Panc1 (cell line): ENCODE measurements around the gene MAPK6. TPM values are rescaled to one million over a fixed set of nuclear protein-coding genes. Genes with fewer than 3 reads are reported as not detected.

Experiments
- ATAC-seq: fragments of 200-7000 bp; cut with Tn5 transposase; 2 replicates; pipeline ENCODE4 v1.9.1; 2020; ENCODE audit warnings: mild to moderate bottlenecking, moderate library complexity
- BruUV-seq: library from RNA; stranded (reverse); fragments of 400-500 nt; replicated peaks from 2 replicates; lab custom pipeline; 2021; lab: Mats Ljungman, UMichigan
- CTCF ChIA-PET: fragments of 300-600 bp; sonication (Branson Sonifier 250); formaldehyde crosslinking; loops from one replicate; lab custom pipeline; 2022; ENCODE audit warnings: antibody characterized with exemption; lab: Charles Lee
- POLR2A ChIA-PET: fragments of 300-600 bp; sonication (Branson Sonifier 250); formaldehyde crosslinking; loops from one replicate; lab custom pipeline; 2022; ENCODE audit warnings: antibody characterized with exemption; lab: Charles Lee
- DNase-seq: peaks from one replicate; pipeline ENCODE4 v3.0.0-alpha.2; 2010; ENCODE audit warnings: low read depth, low spot score
- H3K27ac ChIP-seq: 2 replicates; pipeline ENCODE4 v1.5.1; 2011; ENCODE audit warnings: mild to moderate bottlenecking, low read length, inconsistent platforms
- H3K27me3 ChIP-seq: fragments of 200-500 bp; sonication (Bioruptor generic); 2 replicates; pipeline ENCODE4 v1.6.0; 2014; ENCODE audit warnings: low read length, inconsistent platforms; ENCODE audit not compliant: control insufficient read depth, insufficient read depth
- H3K36me3 ChIP-seq: fragments of 200-500 bp; sonication (Bioruptor generic); 2 replicates; pipeline ENCODE4 v1.5.1; 2014; ENCODE audit warnings: inconsistent platforms, mild to moderate bottlenecking, low read length, moderate library complexity; ENCODE audit not compliant: control insufficient read depth, insufficient read depth
- H3K4me1 ChIP-seq: 2 replicates; pipeline ENCODE4 v1.5.1; 2011; ENCODE audit warnings: inconsistent platforms, mild to moderate bottlenecking, low read length, moderate library complexity; ENCODE audit not compliant: control insufficient read depth, insufficient read depth
- H3K4me3 ChIP-seq, 2 experiments: 2 replicates each; pipeline ENCODE4 v1.5.1; 2011 to 2012; ENCODE audit warnings: low read depth in 2 of 2, low read length in 2 of 2, mild to moderate bottlenecking in 2 of 2, inconsistent platforms in 1 of 2, moderate library complexity in 1 of 2
- H3K9me3 ChIP-seq: fragments of 200-500 bp; sonication (Bioruptor generic); 2 replicates; pipeline ENCODE4 v1.5.1; 2014; ENCODE audit warnings: low read depth, mild to moderate bottlenecking, inconsistent platforms, low read length, moderate library complexity; ENCODE audit not compliant: control insufficient read depth, insufficient read depth
- CTCF ChIP-seq: fragments of 450-650 bp; IDR thresholded peaks from 2 replicates; pipeline ENCODE4 v1.5.1; 2017; ENCODE audit warnings: mild to moderate bottlenecking
- POLR2AphosphoS5 ChIP-seq: IDR thresholded peaks from 2 replicates; pipeline ENCODE4 v1.6.1; 2012; ENCODE audit warnings: mild to moderate bottlenecking, low read depth, low read length, moderate library complexity
- REST ChIP-seq, 2 experiments: IDR thresholded peaks; 2 replicates each; pipeline ENCODE4 v1.6.1; 2011 to 2012; ENCODE audit warnings: low read depth in 2 of 2, control low read depth in 1 of 2, low read length in 1 of 2, mild to moderate bottlenecking in 1 of 2, moderate library complexity in 1 of 2; ENCODE audit not compliant: insufficient read depth in 1 of 2
- SIN3A ChIP-seq: IDR thresholded peaks from 2 replicates; pipeline ENCODE4 v1.6.1; 2012; ENCODE audit warnings: low read depth, mild to moderate bottlenecking, low read length, moderate library complexity, borderline replicate concordance; ENCODE audit not compliant: insufficient read depth
- TCF7L2 ChIP-seq: IDR thresholded peaks from 2 replicates; pipeline ENCODE4 v1.6.1; 2011; ENCODE audit warnings: mild to moderate bottlenecking, low read depth, low read length, inconsistent platforms
- in situ Hi-C: cut with HindIII; loops from 2 replicates; pipeline ENCODE4 v1.10.0; 2016; ENCODE audit warnings: low sequenced_read_pairs, low pct_unique_long_range_greater_than_20kb
- intact Hi-C: fragments of 100-400 bp; cut with micrococcal nuclease; formaldehyde crosslinking; loops from one replicate; pipeline ENCODE4 v1.10.0; 2022; ENCODE audit not compliant: unreplicated experiment
- total RNA-seq: library from RNA; stranded (reverse); gene quantifications from one replicate; pipeline ENCODE4 v1.2.1, GENCODE V29; 2021; ENCODE audit not compliant: unreplicated experiment

Gene MAPK6
- total RNA-seq, 1 experiment from 2014 or later, result 66.6 TPM

DNA sequence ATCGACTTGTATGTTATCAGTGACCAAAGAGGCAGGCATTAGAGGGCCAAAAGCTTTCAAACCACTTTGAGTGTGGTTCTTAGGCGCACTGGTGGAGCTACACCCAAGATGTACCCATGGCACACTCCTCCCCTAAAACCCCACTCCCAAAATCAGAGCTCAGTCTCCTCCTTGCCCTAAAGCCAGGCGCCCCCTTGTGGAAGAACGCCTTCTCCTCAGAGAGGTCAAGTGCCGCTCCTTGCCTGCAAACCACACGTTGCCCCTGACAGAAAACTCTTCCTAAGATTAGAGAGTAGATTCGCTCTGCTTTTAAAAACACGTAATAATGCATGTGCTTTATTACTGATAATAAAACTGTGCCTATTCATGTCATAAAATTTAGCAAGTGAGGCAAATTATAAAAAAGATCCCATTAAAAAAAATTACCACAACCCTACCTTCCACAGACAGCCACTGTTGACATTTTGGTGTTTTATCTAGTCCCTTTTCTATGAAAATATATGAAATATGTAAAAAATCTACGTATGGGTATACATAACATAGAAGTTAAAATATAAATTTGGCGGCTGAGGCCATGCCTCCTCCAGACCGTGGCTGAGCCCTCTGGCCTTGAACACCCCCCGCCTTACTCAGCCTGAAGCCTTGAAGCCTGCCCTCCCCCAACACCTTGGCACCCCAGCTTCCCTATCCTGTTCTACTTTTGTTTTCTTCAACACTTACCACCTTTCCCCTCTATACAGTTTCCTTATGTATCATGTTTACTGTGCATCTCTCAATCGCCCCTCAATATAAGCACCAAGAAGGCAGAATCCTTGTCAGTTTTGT lies 60.1 kb downstream of the MAPK6 start:
- ATAC-seq (peak; percentile 84), DNase-seq (no peak)
- peak overlapping the region; percentile 11; the same call in 1 of the 2 replicates for H3K27ac ChIP-seq
- H3K9me3 ChIP-seq, result no peaks in the 10 kb centered on the region
- intact Hi-C loops (loop anchor here (2.0 kb wide), 1 partner anchor 96 kb away; no protein-coding TSS in a partner anchor), in situ Hi-C loops (no loop called here)
- peaks cover 8% of the 10 kb centered on the region for H3K4me1 ChIP-seq
- H3K27me3 ChIP-seq, result no peaks in the 10 kb centered on the region
- no peak overlapping the region for H3K4me3 ChIP-seq
- ChIA-PET CTCF (interaction anchor here (0.6 to 1.0 kb wide), 6 partner anchors 12 to 74 kb away, joined by 3 to 6 read pairs (median 4); no protein-coding TSS in a partner anchor), POLR2A (no interaction called here)
- no peaks in the 10 kb centered on the region for H3K36me3 ChIP-seq
- TF ChIP-seq REST (IDR thresholded peaks at IDR 0.05; ENCODE audit: insufficient read depth in 1 of 2, low read depth in 2 of 2, low read length in 1 of 2) (no peak), TCF7L2 (no peak), SIN3A (no peak), POLR2AphosphoS5 (no peak), CTCF (peak; percentile 95)
- no TSS peak for BruUV-seq

DNA sequence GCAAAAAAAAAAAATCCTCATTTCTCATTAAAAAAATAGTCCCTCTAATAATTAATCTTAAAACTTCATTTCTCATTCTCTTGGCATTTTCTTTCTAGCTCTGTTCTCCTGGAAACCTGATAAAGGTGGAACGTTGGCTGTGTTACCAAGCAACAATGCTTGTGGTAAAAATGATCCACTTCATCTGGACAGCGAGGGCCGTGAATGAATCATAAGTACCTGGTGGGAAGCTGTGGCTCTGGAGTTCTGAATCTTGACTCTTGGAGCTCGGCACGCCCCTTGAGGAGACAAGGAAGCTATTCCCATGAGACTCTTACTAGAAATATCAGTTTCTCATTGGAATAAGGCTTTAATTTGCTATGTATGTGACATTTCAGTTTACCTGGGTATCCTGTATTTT lies 61.0 kb downstream of the MAPK6 start:
- in situ Hi-C loops (no loop called here), intact Hi-C loops (no loop called here)
- Histone ChIP-seq H3K4me1 (peaks cover 8% of the 10 kb centered on the region), H3K27me3 (no peaks in the 10 kb centered on the region), H3K27ac (no peak overlapping the region), H3K36me3 (no peaks in the 10 kb centered on the region), H3K4me3 (no peak overlapping the region), H3K9me3 (no peaks in the 10 kb centered on the region)
- BruUV-seq, result no TSS peak
- ChIA-PET POLR2A (interaction anchor here (0.8 kb wide), 1 partner anchor 18 kb away, joined by 3 read pairs; no protein-coding TSS in a partner anchor), CTCF (interaction anchor here (0.6 kb wide), 3 partner anchors 55 to 1578 kb away, joined by 3 to 9 read pairs (median 7); no protein-coding TSS in a partner anchor)
- no peak for DNase-seq
- ATAC-seq, result no peak
- TF ChIP-seq TCF7L2, result no peak
- TF ChIP-seq SIN3A, result no peak
- no peak for TF ChIP-seq REST (IDR thresholded peaks at IDR 0.05; ENCODE audit: insufficient read depth in 1 of 2, low read depth in 2 of 2, low read length in 1 of 2)
- TF ChIP-seq CTCF, result no peak
- no peak for TF ChIP-seq POLR2AphosphoS5
